GM18519 (cell line): ENCODE results near the gene GMFB.
A peak's percentile ranks its signal among the peaks of the same experiment; 100 is the strongest.

Source experiments
- ATAC-seq: cut with Tn5 transposase; IDR thresholded peaks from one replicate; pipeline ENCODE4 v1.9.1; 2021; ENCODE audit warnings: mild to moderate bottlenecking, moderate library complexity; ENCODE audit not compliant: unreplicated experiment, low FRiP score

GMFB gene

DNA sequence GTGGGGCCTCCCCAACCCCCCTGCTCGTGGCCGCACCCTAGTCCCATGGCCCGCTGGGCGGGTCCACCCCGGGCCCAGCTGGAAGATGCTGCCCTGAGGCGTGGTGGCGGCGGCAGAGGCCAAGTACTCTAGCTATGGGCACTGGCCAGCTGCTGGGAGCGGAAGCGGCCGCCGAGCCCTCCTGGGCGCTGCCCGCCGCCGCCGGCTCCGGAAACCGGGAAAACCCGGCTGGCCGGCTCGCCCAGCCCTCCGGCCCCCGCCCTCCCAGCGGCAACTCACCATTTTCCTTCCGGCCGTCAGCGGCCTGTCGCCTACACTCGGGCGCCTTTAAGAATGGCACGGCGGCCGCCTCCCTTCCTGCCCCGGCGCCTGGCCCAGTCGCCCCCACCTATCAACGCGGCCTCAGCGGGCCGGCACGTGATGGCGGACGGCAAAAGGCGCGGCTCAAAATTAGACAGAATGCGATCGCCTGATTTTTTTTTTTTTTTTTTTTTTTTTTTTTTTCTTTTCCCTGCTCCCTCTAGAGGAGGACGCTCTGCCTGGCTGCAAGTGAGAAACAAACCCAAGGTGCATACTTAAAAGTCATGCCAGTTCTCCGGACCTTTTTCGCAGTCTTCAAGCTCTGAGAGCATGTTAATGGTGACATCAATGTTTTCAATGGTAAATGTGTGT lies at the start of gene GMFB:
TSS of gene GMFB (minus strand) at position 335 of the 672 bp plus-strand sequence. CDS start at position 282, 53 bp downstream.
- peak; percentile 80 for ATAC-seq

DNA sequence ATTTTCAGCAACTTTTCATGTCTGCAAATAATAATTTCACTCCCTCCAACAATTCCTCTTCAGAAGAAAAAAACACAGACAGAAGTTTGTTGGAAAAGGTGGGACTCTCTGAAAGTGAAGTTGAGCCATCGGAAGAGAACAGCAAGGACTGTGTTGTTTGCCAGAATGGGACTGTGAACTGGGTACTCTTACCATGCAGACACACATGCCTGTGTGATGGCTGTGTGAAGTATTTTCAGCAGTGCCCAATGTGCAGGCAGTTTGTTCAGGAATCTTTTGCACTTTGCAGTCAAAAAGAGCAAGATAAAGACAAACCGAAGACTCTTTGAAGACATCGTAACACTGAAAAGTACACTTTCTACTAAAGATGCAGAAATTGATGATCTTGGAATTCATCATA lies 49.3 kb upstream of the GMFB start:
- ATAC-seq: no peak

DNA sequence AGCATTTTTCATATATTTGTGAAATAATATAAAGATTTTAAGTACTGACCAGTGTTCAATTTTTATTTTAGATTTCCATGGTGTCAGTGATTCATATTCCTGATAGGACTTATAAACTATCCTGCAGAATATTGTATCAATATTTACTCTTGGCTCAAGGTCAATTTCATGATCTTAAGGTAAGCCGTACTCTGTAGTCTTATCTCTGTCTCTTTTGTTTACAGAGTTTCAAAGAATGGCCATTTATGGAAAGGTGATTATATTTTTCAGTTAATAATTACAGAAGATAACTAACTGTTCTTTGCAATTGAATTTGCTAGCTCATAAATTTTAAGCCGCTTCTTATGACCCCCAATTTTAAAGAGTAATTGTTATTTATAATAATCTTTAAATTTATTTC lies 48.9 kb upstream of the GMFB start:
- ATAC-seq: no peak

DNA sequence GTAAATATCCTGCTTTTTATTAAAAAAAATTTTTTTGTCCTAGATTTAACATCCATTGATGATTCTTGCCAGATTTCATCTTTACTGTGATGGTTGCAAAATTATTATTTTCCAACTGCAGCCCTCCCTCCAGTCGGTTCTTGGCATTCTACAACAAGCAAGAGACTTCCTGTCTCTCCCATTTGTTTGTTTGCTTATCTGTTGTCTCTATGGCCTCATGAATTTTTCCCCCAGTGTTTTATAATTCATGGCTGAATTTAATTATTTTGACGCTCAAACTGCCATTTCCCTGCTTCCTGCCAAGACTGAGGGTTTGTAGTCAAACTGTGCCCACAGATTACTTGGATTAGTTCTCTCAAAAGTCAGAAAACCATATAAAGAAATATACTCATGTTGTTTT lies 46.9 kb upstream of the GMFB start:
- ATAC-seq: no peak

DNA sequence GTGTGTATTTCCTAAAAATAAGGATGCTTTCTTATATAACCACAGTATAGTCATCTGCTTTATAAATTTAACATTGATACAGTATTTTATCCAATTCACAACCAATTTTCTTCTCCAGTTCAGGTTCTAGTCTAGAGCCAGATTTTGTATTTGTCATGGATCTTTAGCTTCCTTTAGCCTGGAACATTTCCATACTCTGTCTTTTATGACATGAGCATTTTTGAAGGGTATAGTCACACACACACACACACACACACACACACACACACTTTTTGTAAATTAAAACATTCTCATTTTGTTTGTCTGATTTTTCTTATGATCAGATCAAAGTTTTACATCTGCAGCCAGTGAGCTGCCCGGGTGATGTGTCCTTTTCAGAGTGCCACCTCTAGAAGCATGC lies 46.3 kb upstream of the GMFB start:
- no peak for ATAC-seq

DNA sequence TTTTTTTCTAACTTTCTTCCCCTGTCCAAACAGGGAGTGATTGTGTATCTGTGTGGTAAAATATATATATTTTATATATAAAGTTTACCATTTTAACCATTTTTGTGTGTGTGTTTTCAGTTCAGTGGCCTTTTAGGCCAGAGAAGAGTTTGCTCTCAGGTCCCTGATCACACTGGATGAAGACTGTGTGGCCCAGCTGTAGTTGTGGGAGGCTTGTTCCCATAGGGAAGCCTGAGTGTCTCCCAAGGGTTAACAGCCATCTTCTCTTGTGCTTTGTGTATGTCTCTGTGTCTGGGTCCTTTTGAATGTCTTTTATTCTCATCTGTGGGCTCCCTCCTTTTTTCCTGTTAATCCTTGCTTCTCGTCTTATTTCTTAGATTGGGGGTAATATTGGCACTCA lies 44.3 kb upstream of the GMFB start:
- ATAC-seq: no peak

DNA sequence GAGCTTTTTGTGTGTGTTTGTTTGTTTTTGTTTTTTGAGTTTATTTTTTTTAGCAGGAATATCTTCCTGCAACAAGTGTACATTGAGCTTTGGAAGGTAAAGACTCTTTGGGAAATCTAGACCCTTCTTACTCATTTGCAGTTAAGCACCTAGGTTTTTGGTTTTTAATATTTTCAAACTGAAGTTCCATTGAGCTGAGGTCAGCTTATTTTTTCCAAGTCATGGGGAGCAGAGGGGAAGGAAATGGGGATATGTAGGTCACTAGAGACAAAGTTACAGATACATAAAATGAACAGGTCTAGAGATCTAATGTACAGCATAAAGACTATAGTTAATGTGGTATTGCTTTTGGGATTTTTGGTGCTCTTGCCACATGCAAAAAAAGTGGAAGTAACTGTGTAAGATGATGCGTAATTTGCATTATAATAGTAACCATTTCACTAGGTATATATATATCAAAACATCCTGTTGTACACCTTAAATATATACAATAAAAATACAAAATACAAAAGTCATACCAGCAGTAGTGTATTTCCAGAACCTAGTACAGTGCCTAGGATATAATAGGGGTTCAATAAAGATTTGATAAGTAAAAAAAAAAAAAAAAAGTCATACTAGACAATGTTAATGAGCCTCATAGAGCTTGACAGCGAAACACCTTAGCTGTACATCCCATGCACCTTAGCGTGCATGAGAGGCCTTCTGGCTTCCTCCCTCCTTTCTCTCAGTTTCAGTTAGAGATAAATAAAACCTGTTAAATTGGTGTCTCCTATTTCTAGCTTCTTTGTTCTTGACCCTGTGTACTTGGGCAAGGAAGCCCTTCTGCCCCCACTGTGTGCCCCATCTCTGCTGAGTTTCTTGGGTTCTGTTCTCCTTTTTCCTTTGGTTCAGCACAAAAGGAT lies 43.6 kb upstream of the GMFB start:
- peak; percentile 96 for ATAC-seq

DNA sequence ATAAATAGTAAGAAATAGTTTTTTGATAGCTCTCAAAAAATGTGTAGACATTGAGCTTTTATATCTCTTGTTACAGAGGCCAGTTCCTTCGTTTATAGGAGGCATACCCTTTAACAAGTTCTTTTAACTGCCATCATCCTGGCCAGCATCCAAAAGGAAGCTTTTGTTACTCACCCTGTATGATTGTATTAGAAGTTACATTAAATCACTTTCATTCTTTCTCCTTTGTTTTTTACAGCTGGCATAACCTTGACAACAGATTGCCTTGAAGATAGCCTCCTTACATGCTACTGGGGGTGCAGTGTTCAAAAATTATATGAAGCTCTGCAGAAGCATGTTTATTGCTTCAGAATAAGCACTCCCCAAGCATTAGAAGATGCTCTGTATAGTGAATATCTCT lies 41.0 kb upstream of the GMFB start:
- no peak for ATAC-seq

DNA sequence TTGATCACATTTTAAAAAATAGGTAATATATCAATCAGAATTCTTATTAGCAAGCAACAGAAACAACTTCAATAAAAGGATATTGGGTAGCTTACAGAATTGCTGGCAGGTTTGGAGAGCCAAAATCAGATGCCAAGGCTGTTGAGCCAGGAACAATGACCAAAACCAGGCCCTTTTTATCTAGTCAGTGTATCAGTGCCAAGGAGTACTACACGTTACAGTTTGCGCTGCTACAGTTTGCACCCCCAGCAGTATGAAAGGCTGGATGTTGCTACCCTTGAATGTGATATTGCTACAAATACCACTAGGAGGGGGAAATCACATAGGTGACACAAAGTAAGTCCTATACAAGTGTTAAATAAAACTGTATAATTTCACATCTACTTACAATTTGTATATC lies 40.2 kb upstream of the GMFB start:
- ATAC-seq: no peak

DNA sequence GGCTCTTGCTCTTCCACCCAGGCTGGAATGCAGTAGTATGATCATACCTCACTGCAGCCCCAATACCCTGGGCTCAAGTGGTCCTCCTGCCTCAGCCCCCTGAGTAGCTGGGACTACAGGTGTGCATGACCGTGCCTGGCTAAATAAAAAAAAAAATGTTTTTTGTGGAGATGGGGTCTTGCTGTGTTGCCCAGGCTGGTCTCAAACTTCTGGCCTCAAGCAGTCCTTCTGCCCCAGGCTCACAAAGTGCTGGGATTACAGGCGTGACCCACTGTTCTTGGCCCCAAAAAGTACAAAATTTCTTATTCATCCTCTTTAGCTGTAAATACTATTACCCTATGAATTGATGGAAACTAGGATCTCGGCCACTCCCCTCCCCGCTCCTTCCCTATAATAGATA lies 35.6 kb upstream of the GMFB start:
- no peak for ATAC-seq

DNA sequence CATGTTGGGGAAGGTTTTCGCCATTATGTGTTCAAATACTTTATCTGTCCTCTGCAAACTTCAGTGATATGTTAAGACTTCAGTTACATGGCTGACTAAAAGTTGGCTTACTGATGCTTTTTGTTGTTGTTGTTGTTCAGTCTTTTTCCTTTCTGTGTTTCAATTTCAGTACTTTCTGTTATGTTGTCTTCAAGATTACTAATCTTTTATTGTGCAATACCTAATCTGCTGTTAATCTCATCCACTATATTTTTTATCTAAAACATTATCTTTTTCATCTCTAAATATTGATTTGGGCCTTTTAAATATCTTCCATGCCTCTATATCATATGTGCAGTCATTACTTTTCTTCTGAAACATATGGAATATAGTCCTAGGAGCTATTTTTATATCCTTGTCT lies 27.9 kb upstream of the GMFB start:
- ATAC-seq: no peak

DNA sequence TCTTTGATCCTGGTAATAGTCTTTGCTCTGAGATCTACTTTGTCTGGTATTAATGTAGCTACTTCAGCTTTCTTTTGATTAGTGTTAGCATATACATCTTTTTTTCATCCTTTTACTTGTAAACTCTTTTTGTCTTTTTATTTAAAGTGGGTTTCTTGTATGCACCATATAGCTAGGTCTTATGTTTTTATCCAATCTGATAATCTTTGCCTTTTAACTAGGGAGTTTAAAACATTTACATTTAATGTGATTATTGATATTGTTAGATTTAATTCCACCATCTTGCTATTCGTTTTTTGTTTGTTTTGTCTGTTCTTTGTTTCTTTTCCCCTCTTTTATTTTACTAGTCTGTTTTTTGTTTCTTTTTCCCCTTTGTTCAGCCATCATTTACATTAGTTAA lies 26.9 kb upstream of the GMFB start:
- ATAC-seq: no peak

DNA sequence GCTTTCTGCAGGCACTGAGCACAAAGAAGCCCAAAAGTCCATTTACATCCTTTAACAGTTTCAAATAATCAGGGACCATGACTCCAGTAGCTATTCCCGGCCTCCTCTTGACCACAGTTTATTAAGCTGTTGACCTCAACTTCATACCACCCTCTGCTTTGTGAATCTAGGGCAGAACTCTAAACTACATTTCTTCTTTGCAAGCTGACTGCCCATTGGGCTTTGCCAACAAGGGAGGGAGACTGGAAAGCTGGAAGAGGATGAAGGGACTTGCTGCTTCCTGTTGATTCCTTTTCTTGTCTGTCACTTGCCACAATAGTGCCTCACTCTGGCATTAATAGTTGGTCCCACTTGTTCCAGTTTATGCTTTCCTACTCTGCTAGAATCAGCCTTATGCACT lies 23.6 kb upstream of the GMFB start:
- no peak for ATAC-seq

DNA sequence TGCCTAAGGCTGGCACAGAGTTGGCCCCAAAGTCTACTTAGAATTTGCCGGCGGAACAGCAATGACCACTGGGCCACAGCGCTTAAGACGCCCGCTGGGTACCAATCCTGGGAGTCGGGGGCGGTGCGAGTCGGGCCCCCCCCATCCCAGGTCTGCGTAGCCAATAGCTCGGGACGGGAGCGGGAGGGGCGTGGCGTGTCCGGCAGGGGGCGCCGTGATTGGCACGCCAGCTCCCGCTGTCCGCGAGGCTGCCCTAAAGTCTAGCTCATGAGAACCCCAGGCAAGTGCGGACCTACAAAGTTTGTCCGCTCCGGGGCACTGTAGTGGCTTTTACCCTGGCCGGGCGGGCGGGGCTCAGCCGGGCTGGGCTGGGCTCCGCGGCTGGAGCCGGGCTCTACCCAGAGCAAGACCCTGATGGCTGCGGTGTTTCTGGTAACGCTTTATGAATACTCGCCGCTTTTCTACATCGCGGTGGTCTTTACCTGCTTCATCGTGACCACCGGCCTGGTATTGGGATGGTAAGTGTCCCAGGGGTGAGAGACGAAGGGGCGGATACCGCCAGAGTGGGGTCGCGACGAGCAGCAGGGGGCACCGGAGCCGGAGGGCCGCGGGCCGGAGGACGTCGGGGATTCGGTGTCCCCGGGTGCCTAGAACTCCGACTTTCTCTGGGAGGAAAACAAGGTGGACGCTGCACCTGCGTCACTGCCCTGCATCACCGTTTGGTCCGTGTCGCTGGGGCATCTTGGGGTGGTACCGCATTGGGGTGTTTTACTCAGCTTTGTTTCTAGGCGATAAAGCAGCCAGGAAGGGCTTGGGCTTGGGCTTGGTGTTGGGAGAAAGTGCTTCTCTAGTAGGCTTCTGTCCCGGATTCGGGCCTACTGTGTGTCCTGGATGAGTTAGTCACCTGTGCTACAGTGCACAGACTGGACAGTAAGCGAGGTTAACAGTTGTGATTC lies 21.0 kb upstream of the GMFB start, which contains the start of gene CGRRF1:
TSS of gene CGRRF1 (plus strand) at position 361 of the 956 bp plus-strand sequence. CDS start at position 415, 54 bp downstream.
- peak; percentile 90 for ATAC-seq

DNA sequence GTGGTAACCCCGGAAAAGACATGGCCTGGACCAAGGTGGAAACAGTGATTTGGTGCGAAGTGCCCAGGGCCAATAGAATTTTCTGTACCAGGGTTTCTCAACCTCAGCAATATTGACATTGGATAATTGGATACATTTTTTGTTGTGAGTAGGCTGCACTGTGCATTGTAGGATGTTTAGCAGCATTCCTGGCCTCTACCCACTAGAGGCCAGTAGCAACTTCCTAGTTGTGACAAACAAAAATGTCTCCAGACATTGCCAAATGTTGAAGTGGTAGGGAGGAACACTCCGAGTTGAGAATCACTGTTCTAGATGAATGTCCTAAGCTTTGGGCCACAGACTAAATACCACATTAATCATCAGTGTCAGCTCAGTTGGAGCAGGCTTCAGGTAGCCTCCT lies 14.7 kb upstream of the GMFB start:
- no peak for ATAC-seq

DNA sequence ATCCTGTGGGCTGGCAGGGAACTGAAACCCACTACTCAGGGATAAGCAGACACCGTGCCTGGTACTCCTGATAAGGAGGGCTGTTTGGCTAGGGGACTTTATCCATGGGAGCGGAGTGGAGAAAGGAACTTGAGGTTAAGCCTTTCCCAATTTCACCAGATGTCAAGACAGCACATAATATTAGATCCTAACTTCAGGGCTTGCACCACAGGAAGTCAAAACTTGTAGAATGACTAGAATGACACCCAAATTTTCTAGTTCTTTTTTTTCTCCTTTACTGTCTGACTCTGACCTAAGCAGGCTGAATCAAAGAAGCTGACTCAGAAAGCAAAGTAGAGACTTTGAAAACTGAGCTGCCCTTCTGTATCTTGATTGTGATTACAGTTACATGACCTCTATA lies 13.8 kb upstream of the GMFB start:
- ATAC-seq: no peak

DNA sequence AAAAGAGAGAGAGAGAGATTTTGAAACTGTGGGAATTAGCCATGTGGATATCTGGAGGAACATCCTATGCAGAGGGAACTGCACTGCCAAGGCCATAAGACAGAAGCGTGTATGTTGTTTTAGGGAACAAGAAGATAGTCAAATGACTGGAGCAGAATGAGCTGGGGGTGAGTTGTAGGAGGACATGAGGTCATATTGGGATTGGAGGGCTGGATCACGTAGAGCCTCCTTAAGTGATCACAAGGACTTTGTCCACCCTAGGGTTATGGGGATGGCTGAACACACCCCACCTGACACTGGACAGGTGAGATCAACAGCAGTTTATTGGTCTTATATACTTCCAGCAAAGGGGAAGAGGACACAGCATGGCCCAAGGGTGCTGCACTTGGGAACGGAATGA lies 12.7 kb upstream of the GMFB start:
- no peak for ATAC-seq

DNA sequence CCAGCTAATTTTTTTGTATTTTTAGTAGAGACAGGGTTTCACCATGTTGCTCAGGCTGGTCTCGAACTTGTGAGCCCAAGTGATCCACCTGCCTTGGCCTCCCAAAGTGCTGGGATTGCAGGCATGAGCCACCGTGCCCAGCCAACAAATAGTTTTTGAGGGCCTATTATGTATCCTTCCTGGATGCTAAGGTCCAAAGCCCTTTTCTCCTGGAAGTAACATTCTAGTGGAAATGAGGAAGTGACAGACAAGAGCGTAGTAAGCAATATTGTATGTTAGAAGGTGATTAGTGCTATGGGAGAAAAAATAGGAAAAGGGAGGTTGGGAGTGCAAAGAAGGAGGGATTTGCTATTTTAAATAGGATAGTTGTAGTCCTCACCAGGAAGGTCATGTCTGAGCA lies 12.0 kb upstream of the GMFB start:
- no peak for ATAC-seq

DNA sequence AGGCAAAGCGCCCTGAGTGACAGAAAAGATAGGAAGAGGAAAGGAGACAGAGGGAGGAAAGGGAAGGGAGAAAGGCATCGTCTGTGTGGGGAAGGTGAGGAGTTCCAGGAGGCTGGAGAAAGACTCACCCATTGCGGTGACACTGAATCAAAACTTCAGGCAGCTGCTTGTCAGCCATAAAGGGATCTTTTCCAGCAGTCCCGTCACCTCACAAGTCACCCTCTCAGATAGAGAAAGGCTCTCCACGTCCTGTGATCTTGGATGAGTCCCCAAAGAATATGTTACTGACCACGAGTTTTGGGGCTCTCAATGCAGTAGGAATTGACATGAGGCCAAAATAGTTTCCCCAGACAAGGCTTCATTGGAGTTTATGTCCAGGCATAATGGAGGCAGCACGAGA lies 9.8 kb upstream of the GMFB start:
- no peak for ATAC-seq

DNA sequence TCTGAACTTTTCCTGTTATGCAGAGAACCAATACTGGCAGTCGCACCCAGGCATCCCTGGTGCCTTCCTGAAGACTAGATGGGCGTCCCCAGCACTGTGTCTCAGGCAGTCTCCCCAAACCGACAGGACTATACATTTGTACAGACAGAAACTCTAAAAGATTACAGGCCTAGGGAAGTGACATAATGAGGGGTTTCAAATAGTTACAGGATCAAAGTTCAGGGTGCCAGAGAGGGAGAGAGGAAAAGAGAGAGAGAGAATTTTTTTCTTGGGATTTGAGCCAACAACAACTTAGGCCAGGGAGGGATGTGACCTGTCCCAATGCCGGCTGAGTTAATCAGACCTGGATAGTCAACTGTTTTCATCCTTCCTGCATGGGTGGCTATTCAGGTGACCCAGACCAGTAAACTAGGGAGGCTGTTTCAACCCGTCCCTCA lies 9.3 kb upstream of the GMFB start:
- no peak for ATAC-seq

DNA sequence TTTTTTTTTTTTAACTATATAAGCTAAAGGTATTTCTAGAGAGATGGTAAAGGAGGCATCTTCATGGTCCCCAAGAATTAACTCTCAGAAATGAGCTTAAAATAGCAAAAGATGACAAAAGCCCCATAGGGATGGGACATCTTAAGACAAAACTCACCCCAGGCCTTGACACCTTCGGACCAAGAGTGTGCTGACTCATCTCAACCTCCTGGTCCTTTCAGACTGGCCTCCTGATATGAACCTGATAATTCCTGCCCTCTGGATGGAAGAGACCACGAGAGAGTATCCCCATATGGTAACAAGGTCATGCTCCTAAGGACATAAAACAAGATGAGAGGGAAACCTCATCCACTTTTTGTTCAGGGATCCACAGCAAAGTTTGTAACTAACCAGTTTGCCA lies 8.4 kb upstream of the GMFB start:
- no peak for ATAC-seq
